ENCODE results near the gene UNC45B. TPM values are rescaled to one million over a fixed set of nuclear protein-coding genes. Genes with fewer than 3 reads are reported as not detected.
"Not testable (repeated sequence)": the region's sequence is repeated elsewhere in the genome, so short reads cannot be mapped to it uniquely, and the experiment has no call there.

The UNC45B gene
- total RNA-seq, 4 donors from 2014 or later = 0.05 to 0.31 (median 0.13) TPM; not detected in 1

- no peak for ATAC-seq
- no peaks in the 10 kb centered on the region for H3K36me3 ChIP-seq
These were observed 28.2 kb downstream of the UNC45B start for GRCh38 chr17:35175638-35176415.

DNA sequence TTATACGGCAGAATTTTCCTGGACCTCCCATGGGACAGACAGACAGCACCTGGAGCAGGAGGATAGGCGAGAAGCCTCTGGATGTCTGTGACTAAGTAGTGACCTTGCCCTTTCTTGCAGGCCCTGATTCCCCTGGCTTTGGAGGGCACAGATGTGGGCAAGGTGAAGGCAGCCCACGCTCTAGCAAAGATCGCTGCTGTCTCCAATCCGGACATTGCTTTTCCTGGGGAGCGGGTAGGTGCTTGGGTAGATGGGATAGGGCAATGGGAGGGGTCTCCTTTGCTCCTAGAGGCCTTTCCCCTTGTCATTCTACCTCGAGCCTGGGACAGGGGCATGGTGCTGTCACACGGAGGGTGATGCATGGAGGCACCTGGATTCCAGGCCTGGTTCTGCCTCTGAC lies 29.3 kb downstream of the UNC45B start:
- ATAC-seq = no peak
- no peak for TF ChIP-seq POLR2A (IDR thresholded peaks at IDR 0.05)
- no peak for TF ChIP-seq CTCF (IDR thresholded peaks at IDR 0.05)
- no peak for TF ChIP-seq POLR2AphosphoS5 (IDR thresholded peaks at IDR 0.05)
- no peak for TF ChIP-seq EP300 (IDR thresholded peaks at IDR 0.05)
- H3K36me3 ChIP-seq = no peaks in the 10 kb centered on the region
- WGBS, 2 donors (ENCODE audit: low coverage in 1 of 2) = 35 to 70% methylated on average over 2 to 3 of the region's 8 CpGs
- H3K27ac ChIP-seq = no peak overlapping the region
- no peak overlapping the region for H3K4me3 ChIP-seq
- H3K4me1 ChIP-seq = no peaks in the 10 kb centered on the region
- peaks cover 9% of the 10 kb centered on the region for H3K27me3 ChIP-seq
- no peaks in the 10 kb centered on the region for H3K9me3 ChIP-seq

More at GRCh38 chr17:35175638-35176415, 28.2 kb downstream of the UNC45B start:
- Histone ChIP-seq H3K4me3 (no peak overlapping the region), H3K27me3 (peaks cover 15% of the 10 kb centered on the region), H3K27ac (no peak overlapping the region), H3K9me3 (no peaks in the 10 kb centered on the region), H3K4me1 (no peaks in the 10 kb centered on the region)
- WGBS, 2 donors (ENCODE audit: low coverage in 1 of 2) = 73% methylated on average over 5 of the region's 9 CpGs; no CpG with 5 or more reads in 1 of the 2 donors
- TF ChIP-seq POLR2A (IDR thresholded peaks at IDR 0.05) = no peak
- no peak for TF ChIP-seq POLR2AphosphoS5 (IDR thresholded peaks at IDR 0.05)
- no peak for TF ChIP-seq EP300 (IDR thresholded peaks at IDR 0.05)
- TF ChIP-seq CTCF (IDR thresholded peaks at IDR 0.05) = no peak

GRCh38 chr17:35179379-35179778 lies 31.8 kb downstream of the UNC45B start:
- H3K27me3 ChIP-seq, H3K27ac ChIP-seq, H3K4me3 ChIP-seq, H3K4me1 ChIP-seq, ATAC-seq, H3K9me3 ChIP-seq, H3K36me3 ChIP-seq: not testable (repeated sequence)
- 90 to 92% methylated on average over 2 to 5 of the region's 5 CpGs for WGBS, 2 donors (ENCODE audit: low coverage in 1 of 2)

GRCh38 chr17:35183332-35183731 lies 35.7 kb downstream of the UNC45B start:
- no peaks in the 10 kb centered on the region for H3K4me1 ChIP-seq
- H3K4me3 ChIP-seq = no peak overlapping the region
- 60 to 71% methylated on average over 2 of the region's 6 CpGs for WGBS, 2 donors (ENCODE audit: low coverage in 1 of 2)
- no peaks in the 10 kb centered on the region for H3K9me3 ChIP-seq
- no peak for ATAC-seq
- no peak overlapping the region for H3K27ac ChIP-seq
- no peak for TF ChIP-seq POLR2AphosphoS5 (IDR thresholded peaks at IDR 0.05)
- no peak for TF ChIP-seq EP300 (IDR thresholded peaks at IDR 0.05)
- no peak for TF ChIP-seq CTCF (IDR thresholded peaks at IDR 0.05)
- no peak for TF ChIP-seq POLR2A (IDR thresholded peaks at IDR 0.05)
- peaks cover 4% of the 10 kb centered on the region for H3K27me3 ChIP-seq
- H3K36me3 ChIP-seq = no peaks in the 10 kb centered on the region

- no peak overlapping the region for H3K27ac ChIP-seq
- WGBS, 2 donors (ENCODE audit: low coverage in 1 of 2) = 45% methylated on average over 3 of the region's 3 CpGs; no CpG with 5 or more reads in 1 of the 2 donors
- H3K27me3 ChIP-seq = peaks cover 4% of the 10 kb centered on the region
- no peaks in the 10 kb centered on the region for H3K4me1 ChIP-seq
- H3K9me3 ChIP-seq = no peaks in the 10 kb centered on the region
- ATAC-seq = no peak
- no peak overlapping the region for H3K4me3 ChIP-seq
- no peaks in the 10 kb centered on the region for H3K36me3 ChIP-seq
- TF ChIP-seq CTCF (IDR thresholded peaks at IDR 0.05) = no peak
- TF ChIP-seq POLR2A (IDR thresholded peaks at IDR 0.05) = no peak
- TF ChIP-seq POLR2AphosphoS5 (IDR thresholded peaks at IDR 0.05) = no peak
- TF ChIP-seq EP300 (IDR thresholded peaks at IDR 0.05) = no peak
These were observed 36.7 kb downstream of the UNC45B start for GRCh38 chr17:35184274-35184673.

All from gastroesophageal sphincter (tissue), 4 donors.